ENCODE measurements around the gene KRT2. TPM values are rescaled to one million over a fixed set of nuclear protein-coding genes. Genes with fewer than 3 reads are reported as not detected.

KRT2 gene
- total and polyA plus RNA-seq, 10 of the 15 experiments (the other 5 are each of a cell fraction or from before 2014, with no cell fraction given): 0.08 to 0.12 TPM; not detected in 8

DNA sequence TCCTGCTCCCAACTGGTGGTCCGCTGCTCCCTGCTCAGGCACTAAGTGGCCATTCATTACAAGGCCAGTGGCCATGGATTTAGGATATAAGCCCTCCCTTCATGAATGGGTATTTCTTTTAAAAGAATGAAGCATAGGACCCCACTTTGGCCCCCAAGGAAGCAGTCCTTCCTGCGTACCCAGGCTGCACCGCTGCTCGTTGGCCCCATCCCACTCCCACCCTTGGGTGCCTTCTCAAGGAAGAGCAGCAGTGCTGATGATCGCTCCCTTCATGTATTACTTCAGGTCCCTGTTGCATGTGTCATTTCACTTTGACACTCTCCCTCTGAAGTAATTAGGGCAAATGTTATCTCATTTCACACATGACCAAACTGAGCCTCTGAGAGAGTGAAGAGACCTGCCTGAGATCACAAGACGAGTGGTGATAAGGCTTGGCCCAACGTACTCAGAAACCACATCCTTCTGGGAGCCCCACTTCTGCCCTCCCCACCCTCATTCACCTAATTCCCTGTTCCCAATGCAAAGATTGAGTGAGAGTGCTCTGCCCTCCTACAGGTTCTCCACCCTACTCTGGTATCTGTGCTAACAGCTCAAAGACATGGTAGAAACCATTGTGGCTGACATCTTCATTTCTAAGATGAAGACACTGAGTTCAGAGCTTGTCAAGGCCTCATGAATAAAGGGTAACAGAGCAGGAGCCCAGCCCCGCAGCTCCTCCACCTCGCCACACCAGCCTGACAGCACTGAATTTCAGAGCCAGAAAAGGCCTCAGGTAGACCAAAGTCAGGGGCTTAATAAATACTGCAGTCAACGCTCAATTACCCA, 10.3 kb upstream of the KRT2 start (continued):
- TF ChIP-seq, protein P1, sequence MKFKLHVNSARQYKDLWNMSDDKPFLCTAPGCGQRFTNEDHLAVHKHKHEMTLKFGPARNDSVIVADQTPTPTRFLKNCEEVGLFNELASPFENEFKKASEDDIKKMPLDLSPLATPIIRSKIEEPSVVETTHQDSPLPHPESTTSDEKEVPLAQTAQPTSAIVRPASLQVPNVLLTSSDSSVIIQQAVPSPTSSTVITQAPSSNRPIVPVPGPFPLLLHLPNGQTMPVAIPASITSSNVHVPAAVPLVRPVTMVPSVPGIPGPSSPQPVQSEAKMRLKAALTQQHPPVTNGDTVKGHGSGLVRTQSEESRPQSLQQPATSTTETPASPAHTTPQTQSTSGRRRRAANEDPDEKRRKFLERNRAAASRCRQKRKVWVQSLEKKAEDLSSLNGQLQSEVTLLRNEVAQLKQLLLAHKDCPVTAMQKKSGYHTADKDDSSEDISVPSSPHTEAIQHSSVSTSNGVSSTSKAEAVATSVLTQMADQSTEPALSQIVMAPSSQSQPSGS (IDR thresholded peaks at IDR 0.05; ENCODE audit: low read length): no peak

DNA sequence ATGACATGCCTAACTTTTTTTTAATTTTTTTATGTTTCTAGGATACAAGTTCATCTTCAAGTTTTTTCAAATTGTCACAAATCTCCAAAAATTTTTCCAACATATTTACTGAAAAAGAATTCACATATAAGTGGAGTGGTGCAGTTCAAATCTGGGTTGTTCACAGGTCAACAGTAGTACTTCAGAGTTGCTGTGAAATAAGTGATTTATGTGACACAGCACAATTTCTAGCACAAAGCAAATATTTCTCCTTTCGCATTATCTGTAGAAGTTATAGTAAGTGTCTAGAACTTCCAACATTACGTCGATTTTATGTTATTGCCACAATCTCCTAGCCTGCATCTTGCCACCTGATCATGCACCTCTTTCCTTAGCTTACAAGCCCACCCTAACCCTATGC, 9.7 kb upstream of the KRT2 start:
- SMC1A ChIA-PET (ENCODE audit: uncharacterized antibody, unreplicated experiment): no interaction called here
- peaks cover 2 to 4% of the 10 kb centered on the region in 2 experiments; a peak in 2 of 4 replicates for H3K27me3 ChIP-seq (replicated peaks in 1 of 2; ENCODE audit: control insufficient read depth in 2 of 2, insufficient read depth in 2 of 2, low read length in 1 of 2)
- in situ Hi-C loops (cut with MboI): no loop called here

DNA sequence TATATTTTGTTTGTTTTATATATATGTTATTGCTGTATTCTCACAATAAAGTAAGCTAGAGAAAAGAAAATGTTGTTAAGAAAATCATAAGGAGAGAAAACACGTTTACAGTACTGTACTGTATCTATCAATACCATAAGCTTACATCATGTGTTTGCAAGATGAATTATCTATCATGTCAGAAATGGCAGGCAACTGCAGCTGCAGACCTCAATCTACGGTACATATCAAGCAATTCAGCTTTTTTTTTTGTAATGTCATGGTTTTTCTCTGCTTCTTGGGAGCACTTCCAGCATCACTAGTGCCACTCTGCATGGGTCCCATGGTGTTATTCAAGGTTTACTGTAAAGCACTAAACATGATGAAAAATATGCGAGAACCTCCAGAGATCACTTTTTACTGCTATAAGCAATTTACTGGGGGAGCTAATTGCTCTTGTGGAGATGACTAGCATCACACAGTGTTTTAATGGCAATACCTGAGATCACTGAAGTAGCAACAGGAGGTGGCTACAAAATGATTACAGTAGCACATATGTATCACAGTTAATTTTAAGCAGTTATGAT, 9.0 kb upstream of the KRT2 start:
- 26% methylated on average over 3 of the region's 3 CpGs for WGBS (ENCODE audit: insufficient coverage, insufficient replicate concordance, low lambda C conversion rate, missing lambda C conversion rate)
- ATAC-seq: no peak
- POLR2A ChIA-PET: no interaction called here
- CTCF ChIA-PET: interaction anchor here (0.7 kb wide), 1 partner anchor 217 kb away, joined by 3 read pairs; no protein-coding TSS in a partner anchor
- Histone ChIP-seq H3K79me2 (ENCODE audit: control insufficient read depth, insufficient read depth, low read length) (no peaks in the 10 kb centered on the region), H3K9me3 (replicated peaks; ENCODE audit: control insufficient read depth, insufficient read depth, low read length) (no peaks in the 10 kb centered on the region), H3K4me3 (no peak overlapping the region), H3K4me2 (ENCODE audit: control insufficient read depth, insufficient read depth) (no peak overlapping the region), H3K27me3 (replicated peaks in 1 of 2; ENCODE audit: control insufficient read depth in 2 of 2, insufficient read depth in 2 of 2, low read length in 1 of 2) (peaks cover 2 to 4% of the 10 kb centered on the region in 2 experiments; a peak in 2 of 4 replicates), H2AFZ (ENCODE audit: control insufficient read depth, low read depth, low read length) (no peak overlapping the region), H3K27ac (ENCODE audit: control insufficient read depth, insufficient read depth) (no peak overlapping the region), H3K9ac (ENCODE audit: control insufficient read depth, insufficient read depth, low read length) (no peak overlapping the region), H4K20me1 (ENCODE audit: control insufficient read depth, insufficient read depth) (no peaks in the 10 kb centered on the region), H3K4me1 (ENCODE audit: control insufficient read depth, insufficient read depth, low read length) (no peaks in the 10 kb centered on the region), H3K36me3 (ENCODE audit: control insufficient read depth in 2 of 2, insufficient read depth in 2 of 2, low read length in 1 of 2) (no peaks in the 10 kb centered on the region)
- RAD21 ChIA-PET (ENCODE audit: unreplicated experiment): no interaction called here
- intact Hi-C loops (cut with micrococcal nuclease; ENCODE audit: unreplicated experiment) (no loop called here), in situ Hi-C loops (cut with MboI) (no loop called here)
- FAIRE-seq: no peak
- DNase-seq (ENCODE audit: low read depth, low spot score): no peak
- no TSS peak for BruUV-seq (replicated peaks)
- SMC1A ChIA-PET (ENCODE audit: uncharacterized antibody, unreplicated experiment): no interaction called here
- TF ChIP-seq NR2C1 (IDR thresholded peaks at IDR 0.05): no peak
- TF ChIP-seq, protein P2, sequence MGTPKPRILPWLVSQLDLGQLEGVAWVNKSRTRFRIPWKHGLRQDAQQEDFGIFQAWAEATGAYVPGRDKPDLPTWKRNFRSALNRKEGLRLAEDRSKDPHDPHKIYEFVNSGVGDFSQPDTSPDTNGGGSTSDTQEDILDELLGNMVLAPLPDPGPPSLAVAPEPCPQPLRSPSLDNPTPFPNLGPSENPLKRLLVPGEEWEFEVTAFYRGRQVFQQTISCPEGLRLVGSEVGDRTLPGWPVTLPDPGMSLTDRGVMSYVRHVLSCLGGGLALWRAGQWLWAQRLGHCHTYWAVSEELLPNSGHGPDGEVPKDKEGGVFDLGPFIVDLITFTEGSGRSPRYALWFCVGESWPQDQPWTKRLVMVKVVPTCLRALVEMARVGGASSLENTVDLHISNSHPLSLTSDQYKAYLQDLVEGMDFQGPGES (IDR thresholded peaks at IDR 0.05): no peak
- TF ChIP-seq POU2F2 (IDR thresholded peaks at IDR 0.05; ENCODE audit: borderline replicate concordance, low read depth, low read length): no peak
- TF ChIP-seq SIN3A (IDR thresholded peaks at IDR 0.05; ENCODE audit: low read depth, low read length): no peak
- TF ChIP-seq EED (IDR thresholded peaks at IDR 0.05; ENCODE audit: low read depth): no peak
- no peak for TF ChIP-seq HDAC6 (IDR thresholded peaks at IDR 0.05; ENCODE audit: unreplicated experiment)
- TF ChIP-seq SRF (IDR thresholded peaks at IDR 0.05; ENCODE audit: low read depth in 2 of 2, low read length in 2 of 2): no peak
- no peak for TF ChIP-seq CREM (IDR thresholded peaks at IDR 0.05; ENCODE audit: low read depth)

More for the DNA sequence above, 9.7 kb upstream of the KRT2 start:
- H3K4me3 ChIP-seq: no peak overlapping the region
- no peaks in the 10 kb centered on the region for H4K20me1 ChIP-seq (ENCODE audit: control insufficient read depth, insufficient read depth)
- no peak overlapping the region for H3K27ac ChIP-seq (ENCODE audit: control insufficient read depth, insufficient read depth)
- H3K79me2 ChIP-seq (ENCODE audit: control insufficient read depth, insufficient read depth, low read length): no peaks in the 10 kb centered on the region
- H3K9me3 ChIP-seq (replicated peaks; ENCODE audit: control insufficient read depth, insufficient read depth, low read length): no peaks in the 10 kb centered on the region
- no peak for ATAC-seq
- 31% methylated on average over 3 of the region's 3 CpGs for WGBS (ENCODE audit: insufficient coverage, insufficient replicate concordance, low lambda C conversion rate, missing lambda C conversion rate)
- no TSS peak for BruUV-seq (replicated peaks)
- intact Hi-C loops (cut with micrococcal nuclease; ENCODE audit: unreplicated experiment): no loop called here
- H3K4me1 ChIP-seq (ENCODE audit: control insufficient read depth, insufficient read depth, low read length): no peaks in the 10 kb centered on the region
- POLR2A ChIA-PET: no interaction called here
- no peak overlapping the region for H3K4me2 ChIP-seq (ENCODE audit: control insufficient read depth, insufficient read depth)
- no peak for TF ChIP-seq SUZ12 (IDR thresholded peaks at IDR 0.05; ENCODE audit: unreplicated experiment)
- FAIRE-seq: no peak
- CTCF ChIA-PET: no interaction called here
- DNase-seq (ENCODE audit: low read depth, low spot score): no peak
- H3K36me3 ChIP-seq (ENCODE audit: control insufficient read depth in 2 of 2, insufficient read depth in 2 of 2, low read length in 1 of 2): no peaks in the 10 kb centered on the region
- no peak overlapping the region for H2AFZ ChIP-seq (ENCODE audit: control insufficient read depth, low read depth, low read length)
- RAD21 ChIA-PET (ENCODE audit: unreplicated experiment): no interaction called here
- H3K9ac ChIP-seq (ENCODE audit: control insufficient read depth, insufficient read depth, low read length): no peak overlapping the region

All from GM12878 (cell line).